DOHH2 (cell line): Measurements from ENCODE around the gene KRTAP10-10.

Experiments used
- H3F3A ChIP-seq: fragments of 200-600 bp; sonication (generic), shearing (Covaris generic); 2 replicates; pipeline ENCODE4 v1.6.0; 2016; ENCODE audit warnings: antibody characterized with exemption, mild to moderate bottlenecking; ENCODE audit not compliant: control insufficient read depth, insufficient read depth
- H3K27ac ChIP-seq: fragments of 200-600 bp; sonication (generic); 2 replicates; pipeline ENCODE4 v1.5.1; 2014; ENCODE audit warnings: low read depth, mild to moderate bottlenecking, low read length, moderate library complexity
- H3K27me3 ChIP-seq: fragments of 200-600 bp; sonication (generic); 2 replicates; pipeline ENCODE4 v1.6.1; 2014; ENCODE audit warnings: mild to moderate bottlenecking, low read length, mixed read lengths; ENCODE audit not compliant: control insufficient read depth
- H3K36me3 ChIP-seq: fragments of 200-600 bp; sonication (generic); 2 replicates; pipeline ENCODE4 v1.6.1; 2014; ENCODE audit warnings: mild to moderate bottlenecking, low read length, moderate library complexity, mixed read lengths; ENCODE audit not compliant: control insufficient read depth
- H3K4me1 ChIP-seq: fragments of 200-600 bp; sonication (generic); 2 replicates; pipeline ENCODE4 v1.6.1; 2014; ENCODE audit warnings: mild to moderate bottlenecking, low read length, mixed read lengths; ENCODE audit not compliant: control insufficient read depth
- H3K4me2 ChIP-seq: fragments of 200-600 bp; sonication (generic); 2 replicates; pipeline ENCODE4 v1.6.0; 2014; ENCODE audit warnings: mild to moderate bottlenecking, low read length, moderate library complexity
- H3K4me3 ChIP-seq: fragments of 200-600 bp; sonication (generic); 2 replicates; pipeline ENCODE4 v1.5.1; 2014; ENCODE audit warnings: mild to moderate bottlenecking, low read length, mixed read lengths
- H3K79me2 ChIP-seq: fragments of 200-600 bp; sonication (generic); 2 replicates; pipeline ENCODE4 v1.6.1; 2014; ENCODE audit warnings: mild to moderate bottlenecking, low read length, mixed read lengths; ENCODE audit not compliant: control insufficient read depth
- H3K9me2 ChIP-seq: fragments of 200-600 bp; sonication (generic); replicated peaks from 2 replicates; pipeline ENCODE4 v1.6.1; 2014; ENCODE audit warnings: mild to moderate bottlenecking, low read length, mixed read lengths; ENCODE audit not compliant: control insufficient read depth
- H3K9me3 ChIP-seq: fragments of 200-600 bp; sonication (generic); 2 replicates; pipeline ENCODE4 v1.6.1; 2014; ENCODE audit warnings: antibody characterized with exemption, low read length, mixed read lengths; ENCODE audit not compliant: control insufficient read depth, insufficient read depth
- H4K20me1 ChIP-seq: fragments of 200-600 bp; sonication (generic); 2 replicates; pipeline ENCODE4 v1.6.0; 2014; ENCODE audit warnings: low read depth, mild to moderate bottlenecking, antibody characterized with exemption, low read length, moderate library complexity; ENCODE audit not compliant: control insufficient read depth, insufficient read depth
- EZH2phosphoT487 ChIP-seq: fragments of 200-600 bp; sonication (generic); IDR thresholded peaks from 2 replicates; pipeline ENCODE4 v1.6.1; 2017; ENCODE audit warnings: borderline replicate concordance, mild to moderate bottlenecking, antibody characterized with exemption, low read length, moderate library complexity, mixed read lengths
- TF ChIP-seq, protein P1 (sequence below): fragments of 200-600 bp; sonication (generic); IDR thresholded peaks from one replicate; pipeline ENCODE4 v1.5.1; 2014; ENCODE audit warnings: antibody characterized with exemption, mild to moderate bottlenecking, low read depth, low read length; ENCODE audit not compliant: poor library complexity, severe bottlenecking

KRTAP10-10 gene

DNA sequence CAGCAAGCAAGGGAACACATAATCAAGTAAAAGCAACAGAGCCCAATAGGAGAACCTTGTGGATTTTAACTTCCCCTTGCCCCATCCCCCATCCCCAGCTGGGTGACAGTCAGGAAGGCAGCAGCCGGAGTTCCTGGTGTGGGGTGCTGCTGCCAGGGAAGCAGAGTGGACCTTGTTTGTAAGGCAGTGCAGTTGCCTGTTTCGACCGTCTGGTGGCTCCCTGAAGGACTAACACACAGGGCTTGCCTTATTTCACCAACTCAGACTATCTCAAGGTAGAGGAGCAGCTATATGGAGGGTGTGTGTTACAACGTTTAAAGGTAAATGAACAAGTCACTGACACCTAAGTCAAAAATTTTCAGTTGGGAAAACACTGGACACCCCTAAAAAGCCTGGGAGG, 18.7 kb upstream of the KRTAP10-10 start:
- no peaks in the 10 kb centered on the region for H3K79me2 ChIP-seq
- H3K4me2 ChIP-seq, result no peak overlapping the region
- no peaks in the 10 kb centered on the region for H3K9me2 ChIP-seq
- H3F3A ChIP-seq, result no peaks in the 10 kb centered on the region
- H3K9me3 ChIP-seq, result peaks cover 15% of the 10 kb centered on the region
- no peaks in the 10 kb centered on the region for H4K20me1 ChIP-seq
- H3K27me3 ChIP-seq, result no peaks in the 10 kb centered on the region
- H3K4me1 ChIP-seq, result peaks cover 11% of the 10 kb centered on the region
- H3K36me3 ChIP-seq, result no peaks in the 10 kb centered on the region
- no peak for TF ChIP-seq EZH2phosphoT487
- TF ChIP-seq, protein P1, sequence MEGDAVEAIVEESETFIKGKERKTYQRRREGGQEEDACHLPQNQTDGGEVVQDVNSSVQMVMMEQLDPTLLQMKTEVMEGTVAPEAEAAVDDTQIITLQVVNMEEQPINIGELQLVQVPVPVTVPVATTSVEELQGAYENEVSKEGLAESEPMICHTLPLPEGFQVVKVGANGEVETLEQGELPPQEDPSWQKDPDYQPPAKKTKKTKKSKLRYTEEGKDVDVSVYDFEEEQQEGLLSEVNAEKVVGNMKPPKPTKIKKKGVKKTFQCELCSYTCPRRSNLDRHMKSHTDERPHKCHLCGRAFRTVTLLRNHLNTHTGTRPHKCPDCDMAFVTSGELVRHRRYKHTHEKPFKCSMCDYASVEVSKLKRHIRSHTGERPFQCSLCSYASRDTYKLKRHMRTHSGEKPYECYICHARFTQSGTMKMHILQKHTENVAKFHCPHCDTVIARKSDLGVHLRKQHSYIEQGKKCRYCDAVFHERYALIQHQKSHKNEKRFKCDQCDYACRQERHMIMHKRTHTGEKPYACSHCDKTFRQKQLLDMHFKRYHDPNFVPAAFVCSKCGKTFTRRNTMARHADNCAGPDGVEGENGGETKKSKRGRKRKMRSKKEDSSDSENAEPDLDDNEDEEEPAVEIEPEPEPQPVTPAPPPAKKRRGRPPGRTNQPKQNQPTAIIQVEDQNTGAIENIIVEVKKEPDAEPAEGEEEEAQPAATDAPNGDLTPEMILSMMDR, result no peak
- no peak overlapping the region for H3K27ac ChIP-seq
- no peak overlapping the region for H3K4me3 ChIP-seq

GRCh38 chr21:44618909-44619308, 18.2 kb upstream of the KRTAP10-10 start:
- TF ChIP-seq EZH2phosphoT487, result no peak
- TF ChIP-seq, protein P1, result no peak
- peaks cover 11% of the 10 kb centered on the region for H3K4me1 ChIP-seq
- no peaks in the 10 kb centered on the region for H3K27me3 ChIP-seq
- no peaks in the 10 kb centered on the region for H3K79me2 ChIP-seq
- H3K4me2 ChIP-seq, result no peak overlapping the region
- no peaks in the 10 kb centered on the region for H4K20me1 ChIP-seq
- H3K9me2 ChIP-seq, result no peaks in the 10 kb centered on the region
- H3K36me3 ChIP-seq, result no peaks in the 10 kb centered on the region
- H3K4me3 ChIP-seq, result no peak overlapping the region
- H3F3A ChIP-seq, result no peaks in the 10 kb centered on the region
- no peak overlapping the region for H3K27ac ChIP-seq
- H3K9me3 ChIP-seq, result peaks cover 17% of the 10 kb centered on the region

- no peak for TF ChIP-seq EZH2phosphoT487
- TF ChIP-seq, protein P1, result no peak
- Histone ChIP-seq H3K27me3 (no peaks in the 10 kb centered on the region), H3K79me2 (no peaks in the 10 kb centered on the region), H4K20me1 (no peaks in the 10 kb centered on the region), H3K36me3 (no peaks in the 10 kb centered on the region), H3F3A (no peaks in the 10 kb centered on the region), H3K9me2 (no peaks in the 10 kb centered on the region), H3K4me1 (peaks cover 11% of the 10 kb centered on the region), H3K4me3 (no peak overlapping the region), H3K9me3 (peaks cover 23% of the 10 kb centered on the region), H3K27ac (no peak overlapping the region), H3K4me2 (no peak overlapping the region)
Measured at GRCh38 chr21:44619886-44620285, 17.3 kb upstream of the KRTAP10-10 start.

DNA sequence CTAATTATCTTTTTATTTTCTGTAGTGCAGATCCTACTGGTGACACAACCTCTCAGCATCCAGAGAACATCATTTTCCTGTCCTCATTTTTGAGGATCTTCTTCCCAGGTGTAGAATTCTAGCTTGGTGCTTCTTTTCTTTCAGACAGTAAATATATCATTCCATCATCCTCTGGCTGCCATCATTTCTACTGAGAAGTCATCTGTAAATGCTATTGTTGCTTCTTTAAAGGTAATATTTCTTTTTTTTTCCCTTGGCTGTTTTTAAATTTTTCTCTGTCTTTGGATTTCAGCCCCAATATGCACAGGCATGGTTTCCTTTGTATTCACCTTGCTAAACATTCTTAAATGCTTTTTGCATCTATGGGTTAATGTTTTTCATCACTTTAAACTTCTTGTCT, 13.6 kb upstream of the KRTAP10-10 start:
- Histone ChIP-seq H3K4me2 (no peak overlapping the region), H3K4me1 (peaks cover 7% of the 10 kb centered on the region), H4K20me1 (no peaks in the 10 kb centered on the region), H3F3A (no peaks in the 10 kb centered on the region), H3K4me3 (no peak overlapping the region), H3K27ac (no peak overlapping the region), H3K9me2 (no peaks in the 10 kb centered on the region), H3K36me3 (no peaks in the 10 kb centered on the region), H3K27me3 (no peaks in the 10 kb centered on the region), H3K9me3 (peaks cover 36% of the 10 kb centered on the region), H3K79me2 (no peaks in the 10 kb centered on the region)
- TF ChIP-seq, protein P1, result no peak
- no peak for TF ChIP-seq EZH2phosphoT487
